ENCODE measurements around the gene PACS1.
A peak's percentile ranks its signal among the peaks of the same experiment; 100 is the strongest.

PACS1 gene

DNA sequence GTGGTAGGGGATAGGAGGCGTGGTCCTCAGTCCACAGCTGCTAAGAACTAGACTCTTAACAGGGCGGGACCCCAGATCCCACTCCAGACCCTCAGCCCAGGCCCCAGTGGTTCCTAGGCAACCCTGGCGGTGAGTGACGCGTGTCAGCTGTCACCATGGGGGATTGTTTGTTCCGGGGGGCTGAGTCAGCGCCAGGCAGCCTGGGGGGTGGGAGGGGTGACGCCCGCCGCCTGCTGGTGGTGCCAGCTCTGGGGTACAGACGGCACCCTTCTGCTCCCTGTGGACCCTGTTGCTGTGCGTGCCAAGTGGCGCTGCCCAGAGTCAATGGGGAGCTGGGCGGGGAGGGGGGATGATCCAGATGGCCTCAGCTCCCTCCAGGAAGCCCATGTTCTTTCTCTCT lies 210.4 kb downstream of the PACS1 start:
- Histone ChIP-seq H3K9ac (ENCODE audit: low read length) (no peak overlapping the region), H4K20me1 (ENCODE audit: insufficient read depth, low read length) (no peaks in the 10 kb centered on the region), H3K36me3 (ENCODE audit: insufficient read depth, low read length) (peaks cover 8% of the 10 kb centered on the region), H3K4me3 (ENCODE audit: low read depth, low read length, poor library complexity, severe bottlenecking) (no peak overlapping the region), H3K9me3 (ENCODE audit: low read length) (no peaks in the 10 kb centered on the region), H3K4me1 (ENCODE audit: insufficient read depth, low read length, severe bottlenecking) (peaks cover 18% of the 10 kb centered on the region), H3K9me2 (ENCODE audit: low read depth, low read length) (no peaks in the 10 kb centered on the region), H3K27me3 (ENCODE audit: insufficient read depth, low read length) (no peaks in the 10 kb centered on the region), H3K79me2 (ENCODE audit: insufficient read depth, low read length) (no peaks in the 10 kb centered on the region), H2AFZ (ENCODE audit: low read length) (no peak overlapping the region), H3F3A (ENCODE audit: insufficient read depth, low read length) (0 out of 2 replicates have a peak, but pooled peaks cover 5% of the 10 kb centered on the region), H3K27ac (ENCODE audit: low read depth, low read length, poor library complexity, severe bottlenecking) (no peak overlapping the region), H3K4me2 (ENCODE audit: low read length) (no peak overlapping the region)
- no peak for TF ChIP-seq EZH2 (IDR thresholded peaks at IDR 0.05; ENCODE audit: borderline replicate concordance, low read length)
- no peak for TF ChIP-seq CTCF (IDR thresholded peaks at IDR 0.05; ENCODE audit: low read length)

DNA sequence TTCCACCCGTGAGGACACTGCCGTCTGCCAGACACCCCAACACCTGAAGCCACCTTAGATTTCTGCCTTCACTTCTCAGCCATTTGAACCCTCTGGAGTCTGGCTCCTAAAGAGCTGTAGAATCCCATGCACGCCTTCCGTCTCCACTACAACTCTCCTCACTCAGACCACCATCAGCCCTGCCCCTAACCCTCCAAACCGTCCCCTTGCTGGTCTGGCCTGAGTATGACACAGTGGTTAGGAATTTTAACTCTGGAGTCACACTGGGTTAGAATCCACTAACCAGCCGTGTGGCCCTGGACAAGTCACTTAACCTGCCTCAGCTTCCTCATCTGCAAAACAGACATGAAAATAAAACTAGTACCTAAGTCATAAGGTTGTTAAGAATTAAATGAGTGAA lies 210.9 kb downstream of the PACS1 start:
- Histone ChIP-seq H3K9me2 (ENCODE audit: low read depth, low read length) (no peaks in the 10 kb centered on the region), H3K9me3 (ENCODE audit: low read length) (no peaks in the 10 kb centered on the region), H3F3A (ENCODE audit: insufficient read depth, low read length) (0 out of 2 replicates have a peak, but pooled peaks cover 5% of the 10 kb centered on the region), H3K27me3 (ENCODE audit: insufficient read depth, low read length) (no peaks in the 10 kb centered on the region), H3K4me3 (ENCODE audit: low read depth, low read length, poor library complexity, severe bottlenecking) (no peak overlapping the region), H3K79me2 (ENCODE audit: insufficient read depth, low read length) (no peaks in the 10 kb centered on the region), H4K20me1 (ENCODE audit: insufficient read depth, low read length) (no peaks in the 10 kb centered on the region), H3K9ac (ENCODE audit: low read length) (no peak overlapping the region), H3K36me3 (ENCODE audit: insufficient read depth, low read length) (peaks cover 5% of the 10 kb centered on the region), H3K4me2 (ENCODE audit: low read length) (no peak overlapping the region), H2AFZ (ENCODE audit: low read length) (no peak overlapping the region), H3K4me1 (ENCODE audit: insufficient read depth, low read length, severe bottlenecking) (peaks cover 18% of the 10 kb centered on the region), H3K27ac (ENCODE audit: low read depth, low read length, poor library complexity, severe bottlenecking) (no peak overlapping the region)
- TF ChIP-seq CTCF (IDR thresholded peaks at IDR 0.05; ENCODE audit: low read length), result no peak
- TF ChIP-seq EZH2 (IDR thresholded peaks at IDR 0.05; ENCODE audit: borderline replicate concordance, low read length), result no peak

GRCh38 chr11:66281776-66282467 lies 211.8 kb downstream of the PACS1 start:
- Histone ChIP-seq H3K9me2 (ENCODE audit: low read depth, low read length) (no peaks in the 10 kb centered on the region), H3K4me3 (ENCODE audit: low read depth, low read length, poor library complexity, severe bottlenecking) (no peak overlapping the region), H3K27ac (ENCODE audit: low read depth, low read length, poor library complexity, severe bottlenecking) (no peak overlapping the region), H3F3A (ENCODE audit: insufficient read depth, low read length) (0 out of 2 replicates have a peak, but pooled peaks cover 5% of the 10 kb centered on the region), H4K20me1 (ENCODE audit: insufficient read depth, low read length) (no peaks in the 10 kb centered on the region), H3K27me3 (ENCODE audit: insufficient read depth, low read length) (no peaks in the 10 kb centered on the region), H3K79me2 (ENCODE audit: insufficient read depth, low read length) (no peaks in the 10 kb centered on the region), H3K4me1 (ENCODE audit: insufficient read depth, low read length, severe bottlenecking) (peaks cover 18% of the 10 kb centered on the region), H3K9ac (ENCODE audit: low read length) (no peak overlapping the region), H3K9me3 (ENCODE audit: low read length) (no peaks in the 10 kb centered on the region), H2AFZ (ENCODE audit: low read length) (no peak overlapping the region), H3K36me3 (ENCODE audit: insufficient read depth, low read length) (no peaks in the 10 kb centered on the region; the same call in 1 of the 2 replicates), H3K4me2 (ENCODE audit: low read length) (peak overlapping the region; percentile 8; the same call in 1 of the 2 replicates)
- TF ChIP-seq EZH2 (IDR thresholded peaks at IDR 0.05; ENCODE audit: borderline replicate concordance, low read length), result no peak
- no peak for TF ChIP-seq CTCF (IDR thresholded peaks at IDR 0.05; ENCODE audit: low read length)

All from OCI-LY1 (cell line).